H9 (cell line): ENCODE results near the gene MERTK. TPM values are rescaled to one million over a fixed set of nuclear protein-coding genes. Genes with fewer than 3 reads are reported as not detected.

Experiments used
- DNase-seq: peaks from one replicate; pipeline ENCODE4 v3.0.0-alpha.2; 2017
- H2AFZ ChIP-seq: one replicate; pipeline ENCODE4 v1.6.1; 2013; ENCODE audit warnings: mild to moderate bottlenecking, low read length, control low read depth, moderate library complexity
- H2AK5ac ChIP-seq: 2 replicates; pipeline ENCODE4 v1.6.1; 2013; ENCODE audit warnings: low read length, control low read depth, mixed read lengths; ENCODE audit not compliant: insufficient read length
- H2BK120ac ChIP-seq: one replicate; pipeline ENCODE4 v1.6.1; 2013; ENCODE audit warnings: low read depth, mild to moderate bottlenecking, low read length, control low read depth, inconsistent platforms; ENCODE audit not compliant: poor library complexity, severe bottlenecking
- H2BK12ac ChIP-seq: 2 replicates; pipeline ENCODE4 v1.6.1; 2013; ENCODE audit warnings: low read length, control low read depth, mixed read lengths, low read depth; ENCODE audit not compliant: insufficient read length
- H2BK15ac ChIP-seq: 2 replicates; pipeline ENCODE4 v1.6.1; 2013; ENCODE audit warnings: low read depth, low read length, control low read depth
- H2BK20ac ChIP-seq: one replicate; pipeline ENCODE4 v1.6.1; 2013; ENCODE audit warnings: low read depth, mild to moderate bottlenecking, low read length, control low read depth, inconsistent platforms; ENCODE audit not compliant: poor library complexity, severe bottlenecking
- H2BK5ac ChIP-seq: 2 replicates; pipeline ENCODE4 v1.6.1; 2013; ENCODE audit warnings: low read length, control low read depth, mixed read lengths; ENCODE audit not compliant: insufficient read length
- H3K14ac ChIP-seq: 2 replicates; pipeline ENCODE4 v1.6.1; 2013; ENCODE audit warnings: low read length, control low read depth; ENCODE audit not compliant: insufficient read depth
- H3K18ac ChIP-seq: 2 replicates; pipeline ENCODE4 v1.6.1; 2013; ENCODE audit warnings: low read depth, mild to moderate bottlenecking, mixed read lengths, low read length, control low read depth; ENCODE audit not compliant: insufficient read length
- H3K23ac ChIP-seq: 2 replicates; pipeline ENCODE4 v1.6.1; 2013; ENCODE audit warnings: low read length, control low read depth, mixed read lengths, low read depth; ENCODE audit not compliant: insufficient read length
- H3K23me2 ChIP-seq: 2 replicates; pipeline ENCODE4 v1.6.1; 2013; ENCODE audit warnings: low read depth, mild to moderate bottlenecking, mixed read lengths, low read length, control low read depth; ENCODE audit not compliant: insufficient read length, poor library complexity, severe bottlenecking
- H3K27ac ChIP-seq: 2 replicates; pipeline ENCODE4 v1.5.1; 2013; ENCODE audit warnings: low read length, control low read depth, mixed read lengths, low read depth; ENCODE audit not compliant: insufficient read length
- H3K27me3 ChIP-seq: 2 replicates; pipeline ENCODE4 v1.6.1; 2013; ENCODE audit warnings: low read length, control low read depth, inconsistent platforms; ENCODE audit not compliant: insufficient read depth
- H3K4ac ChIP-seq: 2 replicates; pipeline ENCODE4 v1.6.1; 2013; ENCODE audit warnings: low read depth, mild to moderate bottlenecking, control low read depth, inconsistent platforms, low read length, moderate library complexity
- H3K4me1 ChIP-seq: 2 replicates; pipeline ENCODE4 v1.6.1; 2013; ENCODE audit warnings: low read length, control low read depth, inconsistent platforms; ENCODE audit not compliant: insufficient read depth
- H3K4me2 ChIP-seq: 2 replicates; pipeline ENCODE4 v1.6.1; 2013; ENCODE audit warnings: low read length, control low read depth, mixed read lengths; ENCODE audit not compliant: insufficient read length, insufficient read depth
- H3K56ac ChIP-seq: 2 replicates; pipeline ENCODE4 v1.6.1; 2013; ENCODE audit warnings: low read depth, mild to moderate bottlenecking, mixed read lengths, low read length, control low read depth; ENCODE audit not compliant: insufficient read length
- H3K79me1 ChIP-seq: 2 replicates; pipeline ENCODE4 v1.6.1; 2013; ENCODE audit warnings: low read depth, mild to moderate bottlenecking, moderate library complexity, low read length, control low read depth, inconsistent platforms; ENCODE audit not compliant: insufficient read depth, poor library complexity, severe bottlenecking
- H3K79me2 ChIP-seq: 2 replicates; pipeline ENCODE4 v1.6.1; 2013; ENCODE audit warnings: low read length, control low read depth, inconsistent platforms; ENCODE audit not compliant: insufficient read depth
- H3K9ac ChIP-seq: 2 replicates; pipeline ENCODE4 v1.6.1; 2013; ENCODE audit warnings: low read length, control low read depth, mixed read lengths; ENCODE audit not compliant: insufficient read length; ENCODE audit errors: extremely low read depth
- H3K9me3 ChIP-seq: one replicate; pipeline ENCODE4 v1.6.1; 2013; ENCODE audit warnings: low read depth, low read length, inconsistent platforms; ENCODE audit not compliant: control insufficient read depth
- H3T11ph ChIP-seq: one replicate; pipeline ENCODE4 v1.6.1; 2013; ENCODE audit warnings: mild to moderate bottlenecking, low read length, control low read depth, inconsistent platforms
- H4K20me1 ChIP-seq: one replicate; pipeline ENCODE4 v1.6.1; 2013; ENCODE audit not compliant: control insufficient read depth, insufficient read length, insufficient read depth
- H4K5ac ChIP-seq: 2 replicates; pipeline ENCODE4 v1.6.1; 2013; ENCODE audit warnings: low read depth, mild to moderate bottlenecking, mixed read lengths, low read length, control low read depth; ENCODE audit not compliant: insufficient read length
- H4K8ac ChIP-seq: replicated peaks from 2 replicates; pipeline ENCODE4 v1.6.1; 2013; ENCODE audit warnings: low read length, control low read depth, mixed read lengths, low read depth; ENCODE audit not compliant: insufficient read length
- H4K91ac ChIP-seq: 2 replicates; pipeline ENCODE4 v1.6.1; 2013; ENCODE audit warnings: low read depth, mild to moderate bottlenecking, moderate library complexity, mixed read lengths, low read length, control low read depth; ENCODE audit not compliant: insufficient read length
- H3K27ac Mint-ChIP-seq, 3 experiments: 2 replicates in 2 of 3; 3 replicates in 1 of 3; pipeline ENCODE4 v1.8.0; 2020 to 2021; ENCODE audit warnings: mixed read lengths in 3 of 3, mild to moderate bottlenecking in 1 of 3, moderate library complexity in 1 of 3
- H3K27me3 Mint-ChIP-seq: 2 replicates; pipeline ENCODE4 v1.8.0; 2021; ENCODE audit warnings: low read depth, mild to moderate bottlenecking, moderate library complexity, mixed read lengths
- H3K36me3 Mint-ChIP-seq, 3 experiments: 2 replicates in 2 of 3; 3 replicates in 1 of 3; pipeline ENCODE4 v1.8.0; 2020 to 2021; ENCODE audit warnings: low read depth in 3 of 3, mixed read lengths in 3 of 3; ENCODE audit not compliant: insufficient read depth in 1 of 3
- H3K4me1 Mint-ChIP-seq, 2 experiments: 2 replicates each; pipeline ENCODE4 v1.8.0; 2020; ENCODE audit warnings: mixed read lengths in 2 of 2
- H3K4me3 Mint-ChIP-seq, 2 experiments: 2 replicates in 1 of 2; 3 replicates in 1 of 2; pipeline ENCODE4 v1.8.0; 2020 to 2021; ENCODE audit warnings: mild to moderate bottlenecking in 2 of 2, mixed read lengths in 2 of 2, moderate library complexity in 1 of 2
- H3K9me3 Mint-ChIP-seq, 2 experiments: 2 replicates in 1 of 2; 3 replicates in 1 of 2; pipeline ENCODE4 v1.8.0; 2020; ENCODE audit warnings: mild to moderate bottlenecking in 2 of 2, mixed read lengths in 2 of 2, moderate library complexity in 1 of 2
- WGBS: extraction: QIAGEN DNeasy Blood & Tissue Kit; methylation state at CpG from one replicate; pipeline ENCODE4 v1.1.7; 2013; ENCODE audit warnings: missing lambda C conversion rate, low lambda C conversion rate, mixed read lengths; ENCODE audit not compliant: insufficient read length; ENCODE audit errors: extremely low coverage; 5-methylcytosine and 5-hydroxymethylcytosine counted together
- total RNA-seq: library from RNA; stranded (reverse); gene quantifications from 2 replicates; pipeline ENCODE4 v1.2.1, GENCODE V29; 2021
- TF ChIP-seq, protein P1 (sequence below): fragments of 200-600 bp; sonication (generic); conservative IDR thresholded peaks from 3 replicates; pipeline ENCODE4 v1.8.0; 2021; ENCODE audit warnings: antibody characterized with exemption, mild to moderate bottlenecking

Gene MERTK
- total RNA-seq, 1 experiment from 2014 or later: 4.8 TPM

DNA sequence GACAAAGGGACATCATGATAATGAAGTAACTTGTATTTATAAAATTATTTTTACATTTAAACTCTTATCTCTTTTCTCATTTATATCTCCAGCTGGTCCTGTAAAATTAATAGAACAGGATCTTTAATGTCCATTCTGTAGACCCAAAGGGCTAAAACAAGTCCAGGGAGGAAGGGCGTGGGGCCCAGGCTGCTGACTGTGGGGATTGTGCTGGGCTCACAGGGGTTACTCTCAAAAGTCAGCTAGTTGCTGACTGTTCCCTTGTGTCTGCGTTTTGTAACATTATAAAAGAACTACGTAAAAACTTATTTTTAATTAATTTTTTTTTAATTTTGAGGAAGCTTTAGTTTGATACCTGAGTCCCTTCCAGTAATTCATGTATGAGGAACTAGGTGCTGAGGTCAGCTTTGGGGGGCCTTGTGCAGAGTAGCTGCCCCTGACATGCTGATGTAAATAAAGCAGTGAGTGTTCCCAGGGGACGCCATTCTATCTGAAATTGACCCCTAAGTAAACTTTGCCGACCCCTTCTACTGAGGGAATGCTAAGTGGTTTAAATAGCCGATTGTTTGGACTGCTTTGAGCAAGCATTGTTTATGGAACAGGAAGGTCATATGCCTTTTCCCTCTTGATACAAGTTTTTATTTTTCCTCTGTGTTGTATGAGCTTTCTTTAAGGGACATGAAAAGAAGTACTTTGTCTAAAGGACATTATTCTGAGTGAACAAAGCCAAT lies 56.4 kb downstream of the MERTK start:
- Histone ChIP-seq H3T11ph (no peak overlapping the region), H3K14ac (no peak overlapping the region), H3K4me2 (no peak overlapping the region), H3K79me1 (no peaks in the 10 kb centered on the region), H2BK12ac (no peak overlapping the region), H3K9me3 (no peaks in the 10 kb centered on the region), H4K91ac (no peak overlapping the region), H3K27me3 (no peaks in the 10 kb centered on the region), H4K20me1 (no peaks in the 10 kb centered on the region), H3K4me1 (no peaks in the 10 kb centered on the region), H3K4ac (no peak overlapping the region), H2BK5ac (no peak overlapping the region), H3K56ac (no peak overlapping the region), H2AFZ (no peak overlapping the region), H3K23ac (no peak overlapping the region), H4K8ac (no peak overlapping the region), H2AK5ac (no peak overlapping the region), H4K5ac (no peak overlapping the region), H2BK15ac (no peak overlapping the region), H3K27ac (no peak overlapping the region), H2BK120ac (no peak overlapping the region), H2BK20ac (no peak overlapping the region), H3K9ac (no peak overlapping the region), H3K23me2 (no peaks in the 10 kb centered on the region), H3K79me2 (no peaks in the 10 kb centered on the region), H3K18ac (no peak overlapping the region)
- Mint-ChIP-seq H3K9me3 (no peaks in the 10 kb centered on the region), H3K36me3 (no peaks in the 10 kb centered on the region), H3K4me1 (peaks cover 0 to 6% of the 10 kb centered on the region in 2 experiments; a peak in 2 of 4 replicates), H3K27ac (no peak overlapping the region; a peak in 1 of 7 replicates), H3K4me3 (no peak overlapping the region), H3K27me3 (no peaks in the 10 kb centered on the region)
- TF ChIP-seq, protein P1, sequence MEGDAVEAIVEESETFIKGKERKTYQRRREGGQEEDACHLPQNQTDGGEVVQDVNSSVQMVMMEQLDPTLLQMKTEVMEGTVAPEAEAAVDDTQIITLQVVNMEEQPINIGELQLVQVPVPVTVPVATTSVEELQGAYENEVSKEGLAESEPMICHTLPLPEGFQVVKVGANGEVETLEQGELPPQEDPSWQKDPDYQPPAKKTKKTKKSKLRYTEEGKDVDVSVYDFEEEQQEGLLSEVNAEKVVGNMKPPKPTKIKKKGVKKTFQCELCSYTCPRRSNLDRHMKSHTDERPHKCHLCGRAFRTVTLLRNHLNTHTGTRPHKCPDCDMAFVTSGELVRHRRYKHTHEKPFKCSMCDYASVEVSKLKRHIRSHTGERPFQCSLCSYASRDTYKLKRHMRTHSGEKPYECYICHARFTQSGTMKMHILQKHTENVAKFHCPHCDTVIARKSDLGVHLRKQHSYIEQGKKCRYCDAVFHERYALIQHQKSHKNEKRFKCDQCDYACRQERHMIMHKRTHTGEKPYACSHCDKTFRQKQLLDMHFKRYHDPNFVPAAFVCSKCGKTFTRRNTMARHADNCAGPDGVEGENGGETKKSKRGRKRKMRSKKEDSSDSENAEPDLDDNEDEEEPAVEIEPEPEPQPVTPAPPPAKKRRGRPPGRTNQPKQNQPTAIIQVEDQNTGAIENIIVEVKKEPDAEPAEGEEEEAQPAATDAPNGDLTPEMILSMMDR: no peak
- no CpG with 5 or more reads among the region's 6 CpGs for WGBS
- DNase-seq: no peak
